HG03442 (cell line): Measurements from ENCODE around the gene WNT6.

ENCODE experiments used
- ATAC-seq: cut with Tn5 transposase; IDR thresholded peaks from one replicate; pipeline ENCODE4 v1.9.1; 2021; ENCODE audit warnings: mild to moderate bottlenecking, moderate library complexity; ENCODE audit not compliant: unreplicated experiment

WNT6 gene

GRCh38 chr2:218859556-218859987, at the start of gene WNT6:
WNT6 (plus strand) TSS chr2:218859805; CDS start chr2:218860038, 233 bp downstream.
- no peak for ATAC-seq

GRCh38 chr2:218810256-218810655, 49.3 kb upstream of the WNT6 start:
- no peak for ATAC-seq

- ATAC-seq = no peak
Measured at GRCh38 chr2:218811382-218811781, 48.2 kb upstream of the WNT6 start.

- ATAC-seq = no peak
Measured at GRCh38 chr2:218812096-218812815, 47.3 kb upstream of the WNT6 start.

- no peak for ATAC-seq
Measured at GRCh38 chr2:218812861-218813260, 46.7 kb upstream of the WNT6 start.

- ATAC-seq = no peak
Measured at GRCh38 chr2:218813771-218814460, 45.7 kb upstream of the WNT6 start.

GRCh38 chr2:218814540-218815243, 44.9 kb upstream of the WNT6 start:
- ATAC-seq = no peak

- ATAC-seq = no peak
Measured at GRCh38 chr2:218815244-218815637, 44.4 kb upstream of the WNT6 start.

- ATAC-seq = no peak
Measured at GRCh38 chr2:218815649-218816048, 44.0 kb upstream of the WNT6 start.

GRCh38 chr2:218816561-218817011, 43.0 kb upstream of the WNT6 start:
- no peak for ATAC-seq

GRCh38 chr2:218819093-218819492, 40.5 kb upstream of the WNT6 start:
- ATAC-seq = no peak

- no peak for ATAC-seq
Measured at GRCh38 chr2:218820746-218821369, 38.7 kb upstream of the WNT6 start.

GRCh38 chr2:218821605-218822211, 37.9 kb upstream of the WNT6 start:
- ATAC-seq = no peak

- no peak for ATAC-seq
Measured at GRCh38 chr2:218822622-218823021, 37.0 kb upstream of the WNT6 start.

GRCh38 chr2:218823196-218823855, 36.3 kb upstream of the WNT6 start:
- ATAC-seq = no peak

- no peak for ATAC-seq
Measured at GRCh38 chr2:218824004-218824403, 35.6 kb upstream of the WNT6 start.

- ATAC-seq = no peak
Measured at GRCh38 chr2:218826791-218827190, 32.8 kb upstream of the WNT6 start.

- no peak for ATAC-seq
Measured at GRCh38 chr2:218827701-218828476, 31.7 kb upstream of the WNT6 start.

GRCh38 chr2:218828477-218828778, 31.2 kb upstream of the WNT6 start:
- no peak for ATAC-seq
